HG02763 (cell line): Measurements from ENCODE around the gene SELENON.

Experiments used
- ATAC-seq: cut with Tn5 transposase; IDR thresholded peaks from one replicate; pipeline ENCODE4 v1.9.1; 2021; ENCODE audit warnings: mild to moderate bottlenecking, moderate library complexity; ENCODE audit not compliant: unreplicated experiment

Gene SELENON, protein sequence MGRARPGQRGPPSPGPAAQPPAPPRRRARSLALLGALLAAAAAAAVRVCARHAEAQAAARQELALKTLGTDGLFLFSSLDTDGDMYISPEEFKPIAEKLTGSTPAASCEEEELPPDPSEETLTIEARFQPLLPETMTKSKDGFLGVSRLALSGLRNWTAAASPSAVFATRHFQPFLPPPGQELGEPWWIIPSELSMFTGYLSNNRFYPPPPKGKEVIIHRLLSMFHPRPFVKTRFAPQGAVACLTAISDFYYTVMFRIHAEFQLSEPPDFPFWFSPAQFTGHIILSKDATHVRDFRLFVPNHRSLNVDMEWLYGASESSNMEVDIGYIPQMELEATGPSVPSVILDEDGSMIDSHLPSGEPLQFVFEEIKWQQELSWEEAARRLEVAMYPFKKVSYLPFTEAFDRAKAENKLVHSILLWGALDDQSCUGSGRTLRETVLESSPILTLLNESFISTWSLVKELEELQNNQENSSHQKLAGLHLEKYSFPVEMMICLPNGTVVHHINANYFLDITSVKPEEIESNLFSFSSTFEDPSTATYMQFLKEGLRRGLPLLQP

DNA sequence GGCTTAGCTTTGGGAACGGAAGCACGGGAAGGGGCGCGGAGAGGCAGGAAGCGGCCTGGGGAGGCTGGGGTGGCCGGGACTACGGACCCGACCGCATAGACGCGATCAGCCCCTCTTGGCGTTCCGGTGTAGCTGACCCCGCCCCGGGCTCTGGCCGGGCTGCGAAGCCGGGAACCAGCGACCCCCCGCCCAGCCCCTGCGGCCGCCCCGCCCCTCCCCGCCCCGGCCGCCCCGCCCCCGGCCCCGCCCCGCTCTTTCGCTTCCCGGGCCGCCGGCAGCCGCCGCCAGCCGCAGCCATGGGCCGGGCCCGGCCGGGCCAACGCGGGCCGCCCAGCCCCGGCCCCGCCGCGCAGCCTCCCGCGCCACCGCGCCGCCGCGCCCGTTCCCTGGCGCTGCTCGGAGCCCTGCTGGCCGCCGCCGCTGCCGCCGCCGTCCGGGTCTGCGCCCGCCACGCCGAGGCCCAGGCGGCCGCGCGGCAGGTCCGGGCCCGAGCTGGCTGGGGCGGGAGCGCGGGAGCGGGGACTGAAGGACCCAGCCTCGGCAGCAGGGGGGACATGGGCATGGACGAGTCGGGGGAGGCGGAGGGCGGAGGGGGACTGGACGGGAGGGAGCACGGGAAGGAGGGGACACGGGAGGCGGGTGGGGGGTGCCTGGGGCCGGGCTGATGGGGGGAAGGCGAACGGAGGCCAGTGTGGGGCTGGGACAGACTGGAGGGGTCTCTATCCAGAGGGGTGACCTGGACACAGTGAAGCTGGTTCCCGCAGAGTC, at the start of gene SELENON:
Gene SELENON, plus strand, starts transcription at position 259 of the 768 bp plus-strand sequence. Its CDS starts 38 bp downstream, at position 297.
- ATAC-seq = no peak

DNA sequence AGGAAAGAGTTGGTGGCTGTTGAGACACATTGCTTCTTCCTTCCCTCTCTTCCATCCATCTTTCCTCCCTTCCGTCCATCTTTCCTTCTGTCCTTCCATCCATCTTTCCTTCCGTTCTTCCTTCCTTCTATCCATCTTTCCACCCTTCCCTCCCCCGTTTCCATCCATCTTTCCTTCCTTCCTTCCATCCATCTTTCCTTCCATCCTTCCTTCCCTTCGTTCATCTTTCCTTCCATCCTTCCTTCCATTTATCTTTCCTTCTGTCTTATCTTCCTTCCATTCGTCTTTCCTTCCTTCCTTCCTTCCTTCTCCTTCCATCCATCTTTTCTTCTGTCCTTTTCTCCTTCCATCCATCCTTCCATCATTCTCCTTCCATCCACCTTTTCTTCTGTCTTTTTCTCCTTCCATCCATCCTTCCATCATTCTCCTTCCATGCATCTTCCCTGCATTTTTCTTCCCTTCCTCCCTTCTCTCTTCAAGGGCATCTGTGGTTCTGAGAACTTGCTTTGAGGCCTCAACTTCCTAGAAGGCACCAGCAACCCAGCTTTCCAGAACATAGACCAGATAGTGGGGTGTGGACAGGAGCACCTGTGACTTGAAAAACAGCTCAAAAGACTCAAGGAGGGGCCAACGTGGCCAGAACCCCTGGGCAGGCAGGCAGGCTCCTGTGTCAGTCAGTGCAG, 48.9 kb upstream of the SELENON start:
- no peak for ATAC-seq

DNA sequence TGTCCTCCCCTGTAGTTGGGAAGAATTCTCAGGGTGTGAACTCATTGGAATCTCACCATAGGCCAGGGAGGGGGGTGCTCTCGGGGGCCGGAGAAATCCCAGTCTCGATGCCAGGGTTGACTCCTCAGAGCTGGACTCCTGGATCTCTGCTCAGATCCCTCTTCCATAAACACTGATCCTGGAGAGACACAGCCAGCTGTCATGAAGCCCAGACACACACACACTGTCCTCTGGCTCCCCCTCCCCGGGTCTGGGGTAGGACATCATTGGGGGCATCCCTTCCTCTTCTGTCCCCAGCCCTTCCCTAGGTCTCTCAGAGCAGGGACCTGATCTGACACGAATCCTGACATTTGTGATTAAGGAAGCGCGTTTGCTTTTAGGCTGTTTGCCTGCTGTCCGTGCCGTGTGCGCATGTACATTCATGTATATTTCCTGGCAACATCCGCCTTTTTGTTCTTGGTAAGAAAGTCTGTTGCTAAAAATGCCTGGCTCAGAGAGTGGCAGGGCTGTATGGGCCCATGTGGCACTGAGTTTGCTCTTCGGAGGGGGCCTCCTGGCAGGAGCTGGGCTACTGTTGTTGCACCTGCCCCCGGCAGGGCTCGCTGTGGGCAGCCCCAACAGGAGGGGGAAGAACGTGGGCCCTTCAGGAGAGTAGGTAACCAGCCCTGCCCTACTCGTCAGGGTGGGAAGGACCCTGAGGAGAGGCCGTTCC, 45.4 kb upstream of the SELENON start:
- no peak for ATAC-seq

DNA sequence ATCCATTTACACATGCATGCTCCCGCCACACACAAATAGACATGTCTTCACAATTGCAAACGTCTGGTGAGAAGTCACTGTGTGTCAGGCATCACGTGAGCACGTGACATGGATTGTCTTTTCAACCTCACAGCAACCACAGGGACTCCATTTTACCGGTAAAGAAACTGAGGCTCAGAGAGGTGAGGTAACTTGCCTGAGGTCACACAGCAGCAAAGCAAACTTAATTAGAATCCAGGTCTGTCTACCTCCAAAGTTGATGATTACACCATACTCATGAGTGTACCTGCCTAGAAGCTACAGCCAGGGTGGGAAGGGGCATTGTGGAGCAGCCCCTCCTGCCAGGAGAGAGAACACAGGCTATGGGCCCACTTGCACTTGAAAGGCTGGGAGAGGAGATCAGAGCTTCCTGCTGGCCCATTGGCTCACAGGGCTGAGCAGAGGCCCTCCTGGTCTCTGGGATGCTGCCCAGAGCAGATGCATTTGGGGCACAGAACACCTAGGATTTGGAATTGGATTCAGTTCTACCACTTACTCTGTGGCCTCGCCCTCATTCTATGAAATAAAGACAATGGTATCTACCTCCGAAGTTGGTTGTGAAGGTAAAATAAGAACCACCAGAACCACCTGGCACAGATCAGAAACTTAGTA, 44.4 kb upstream of the SELENON start:
- ATAC-seq = no peak

DNA sequence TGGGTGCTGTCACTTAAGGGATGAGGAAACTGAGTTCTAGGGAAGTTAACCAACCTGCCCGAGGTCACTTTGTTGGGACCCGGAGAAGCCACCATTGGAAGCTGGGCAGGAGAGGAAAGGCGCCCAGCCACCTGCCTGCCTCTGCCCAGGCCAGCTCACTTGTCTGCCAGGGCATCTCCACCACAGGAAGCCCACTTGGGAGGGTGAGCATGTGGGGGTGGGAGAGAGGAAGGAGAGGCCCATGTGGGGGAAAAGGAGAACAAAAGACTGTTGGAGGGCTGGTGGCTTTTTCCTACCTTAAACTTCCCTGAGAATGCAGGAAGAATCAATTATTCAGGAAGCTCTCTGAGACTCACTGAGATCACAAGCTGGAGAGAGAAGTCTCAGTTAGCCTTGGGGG, 43.8 kb upstream of the SELENON start:
- ATAC-seq = no peak

DNA sequence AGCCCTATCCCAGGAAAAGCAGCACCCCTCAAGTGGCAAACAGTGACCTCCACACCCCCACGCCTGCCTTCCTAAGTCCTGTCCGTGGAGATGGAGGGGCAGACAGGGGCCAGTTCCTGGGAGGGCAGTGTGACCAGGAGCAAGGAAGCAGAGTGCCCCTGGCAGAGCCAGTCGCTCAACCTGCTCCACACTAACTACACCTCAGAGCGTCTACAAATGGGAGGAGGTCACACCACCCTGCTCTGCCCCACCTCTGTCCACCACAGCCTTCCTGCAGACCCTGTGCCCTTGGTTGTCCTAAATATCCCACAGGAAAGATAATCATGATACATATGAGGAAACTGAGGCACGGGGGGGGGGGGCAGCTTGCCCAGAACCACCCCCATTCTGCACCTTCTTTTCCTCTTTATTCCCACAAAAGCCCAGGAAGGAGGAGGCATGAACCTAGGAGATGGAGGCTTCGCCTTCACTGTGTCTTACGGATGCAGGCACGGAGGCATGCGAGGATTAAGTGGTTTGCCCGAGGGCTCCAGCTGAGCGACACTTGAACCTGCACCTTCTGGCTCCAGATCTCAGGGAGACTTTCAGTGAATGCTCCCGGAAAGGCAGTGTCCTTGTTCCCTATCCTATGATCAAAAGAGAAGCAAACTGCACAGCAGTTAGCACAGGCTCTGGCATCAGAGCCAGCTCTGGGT, 42.7 kb upstream of the SELENON start:
- no peak for ATAC-seq

DNA sequence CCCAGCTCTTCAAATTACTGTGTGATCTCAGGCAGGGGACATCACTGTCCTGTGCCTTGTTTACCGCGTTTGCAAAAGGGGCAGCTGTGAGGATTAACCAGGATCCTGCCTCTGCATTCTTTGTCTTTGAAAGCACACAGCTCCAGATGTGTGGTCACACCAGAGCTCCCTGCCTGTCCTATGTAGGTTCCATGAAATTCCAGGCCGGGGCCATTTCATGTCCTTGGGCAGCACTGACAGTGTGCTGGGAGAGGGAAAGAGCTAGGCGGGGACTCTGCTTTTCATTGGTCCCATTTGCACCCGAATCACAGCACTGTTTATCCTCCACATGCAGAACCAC, 42.2 kb upstream of the SELENON start:
- ATAC-seq = no peak

DNA sequence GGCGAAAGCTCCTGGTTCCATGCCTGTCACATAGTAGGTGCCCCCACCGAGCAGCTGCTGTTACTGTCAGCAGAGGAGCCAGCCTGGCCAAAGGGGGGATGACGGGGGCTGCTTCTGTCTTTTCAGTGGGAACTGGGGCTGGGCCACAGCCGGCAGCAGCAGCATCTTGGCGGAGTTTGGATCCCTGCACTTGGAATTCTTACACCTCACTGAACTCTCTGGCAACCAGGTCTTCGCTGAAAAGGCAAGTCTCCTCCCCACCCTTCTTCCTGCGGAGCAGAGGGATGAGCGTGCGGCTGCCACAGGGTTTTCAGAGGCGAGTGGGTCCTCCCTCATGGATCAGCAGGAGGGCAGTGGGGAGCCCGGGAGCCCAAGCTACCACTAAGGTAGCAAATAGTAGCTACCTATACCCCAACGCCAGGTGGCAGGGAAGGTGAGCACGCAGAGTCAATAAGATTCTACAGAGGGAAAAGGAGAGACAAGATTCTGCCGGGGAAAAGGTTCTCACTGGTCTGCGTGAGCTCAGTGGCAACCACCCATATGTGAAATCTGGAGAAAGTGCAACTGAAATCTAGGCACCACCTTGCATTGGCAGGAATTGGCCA, 41.4 kb upstream of the SELENON start:
- ATAC-seq = no peak

DNA sequence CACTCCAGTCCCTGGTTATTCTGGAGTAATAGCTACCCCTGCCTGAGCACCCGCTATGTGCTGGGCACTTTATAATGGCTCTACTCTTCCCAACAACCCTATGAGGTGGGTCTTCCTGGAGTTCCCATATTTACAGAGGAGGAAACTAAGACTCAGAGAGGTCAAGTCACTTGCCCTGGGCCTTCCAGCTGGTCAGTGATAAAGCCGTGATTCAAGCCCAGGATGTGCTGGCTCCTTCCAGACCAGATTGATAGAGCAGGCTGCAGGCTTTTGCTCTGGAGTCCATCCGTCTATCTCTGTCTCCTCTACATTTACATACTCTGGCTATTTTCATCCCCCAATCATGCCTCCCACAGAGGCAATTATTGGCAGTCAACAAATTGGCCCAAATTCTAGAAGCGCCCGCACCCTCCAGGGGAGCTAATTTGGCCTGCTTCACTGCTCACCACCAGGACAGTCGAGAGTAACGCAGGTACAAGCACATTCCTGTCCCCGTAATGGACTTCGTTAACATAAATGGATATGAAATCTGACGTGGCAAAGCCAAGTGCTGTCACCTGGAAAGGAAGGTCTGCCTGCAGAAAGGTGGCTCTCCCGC, 39.8 kb upstream of the SELENON start:
- no peak for ATAC-seq

DNA sequence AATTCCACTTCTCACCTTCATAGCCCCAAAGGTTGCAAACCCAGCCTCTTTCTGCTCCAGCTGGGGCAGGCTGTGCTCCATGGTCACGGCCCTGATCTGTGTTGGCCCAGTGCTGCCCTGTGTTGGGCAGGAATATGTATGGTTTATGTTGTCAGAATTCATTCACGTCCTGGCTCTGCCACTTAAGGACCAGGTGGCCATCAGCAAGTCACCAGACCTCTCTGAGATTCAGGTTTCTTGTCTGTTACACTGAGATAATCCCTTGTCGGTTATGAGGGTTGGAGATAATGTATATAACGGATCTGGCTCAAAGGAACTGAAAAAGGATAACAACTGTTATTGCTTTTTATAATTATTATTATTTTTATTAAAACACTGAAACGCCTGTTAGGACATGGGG, 39.1 kb upstream of the SELENON start:
- ATAC-seq = no peak

DNA sequence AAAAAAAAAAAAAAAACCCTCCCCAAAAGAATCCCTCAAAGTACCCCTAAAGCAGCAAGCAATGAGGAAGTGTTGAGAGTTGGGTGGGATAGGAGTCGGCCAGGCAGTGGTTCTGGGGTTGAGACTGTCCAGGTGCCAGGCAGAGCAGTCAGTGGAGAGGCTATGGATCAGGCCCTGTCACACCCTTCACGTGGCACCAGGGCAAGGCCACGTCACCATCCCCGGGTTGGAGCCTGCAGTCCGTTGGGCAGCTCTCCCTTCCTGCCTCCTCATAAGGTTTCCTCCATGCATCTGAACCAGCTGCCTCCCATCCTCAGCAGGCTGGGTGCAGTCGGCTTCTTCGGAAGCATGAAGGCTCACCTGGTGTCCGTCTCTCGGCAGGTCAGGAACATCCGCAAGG, 36.5 kb upstream of the SELENON start:
- no peak for ATAC-seq

DNA sequence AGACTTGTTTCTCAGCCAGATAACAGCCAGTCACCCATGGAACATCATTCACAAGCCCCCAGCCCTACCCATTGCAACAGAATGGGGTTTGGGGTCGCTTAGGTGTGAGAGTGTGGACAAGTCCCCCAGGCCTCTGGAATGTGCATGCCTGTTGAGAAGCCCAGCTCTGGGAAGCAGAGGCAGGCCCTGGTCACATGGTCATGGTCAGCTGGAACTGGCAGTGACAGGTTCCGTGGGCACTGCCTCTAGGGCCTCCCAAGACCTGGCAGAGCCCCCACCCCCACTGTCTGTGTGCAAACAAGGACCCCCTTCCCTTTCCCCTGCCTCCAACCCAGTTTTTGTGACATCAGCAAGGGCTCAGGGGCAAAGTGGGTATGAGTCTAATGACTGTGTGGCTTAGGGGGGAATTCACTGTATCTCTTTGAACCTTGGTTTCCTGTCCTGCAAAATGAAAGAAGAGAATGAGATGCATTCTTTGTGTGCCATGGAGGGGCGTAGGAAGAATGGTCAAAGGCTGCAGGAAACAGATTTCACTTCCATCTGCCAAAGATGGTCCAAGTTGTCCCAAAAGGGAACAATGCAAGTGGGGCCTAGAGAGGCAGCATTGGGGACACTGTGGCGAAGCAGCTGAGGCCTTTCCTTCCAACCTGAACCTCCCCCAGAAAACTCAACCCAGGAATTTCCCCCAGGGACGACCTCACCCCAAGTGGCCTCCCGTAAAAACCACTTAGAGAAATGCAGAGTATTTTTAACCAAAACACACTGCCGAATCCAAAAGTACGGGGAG, 34.7 kb upstream of the SELENON start:
- no peak for ATAC-seq

DNA sequence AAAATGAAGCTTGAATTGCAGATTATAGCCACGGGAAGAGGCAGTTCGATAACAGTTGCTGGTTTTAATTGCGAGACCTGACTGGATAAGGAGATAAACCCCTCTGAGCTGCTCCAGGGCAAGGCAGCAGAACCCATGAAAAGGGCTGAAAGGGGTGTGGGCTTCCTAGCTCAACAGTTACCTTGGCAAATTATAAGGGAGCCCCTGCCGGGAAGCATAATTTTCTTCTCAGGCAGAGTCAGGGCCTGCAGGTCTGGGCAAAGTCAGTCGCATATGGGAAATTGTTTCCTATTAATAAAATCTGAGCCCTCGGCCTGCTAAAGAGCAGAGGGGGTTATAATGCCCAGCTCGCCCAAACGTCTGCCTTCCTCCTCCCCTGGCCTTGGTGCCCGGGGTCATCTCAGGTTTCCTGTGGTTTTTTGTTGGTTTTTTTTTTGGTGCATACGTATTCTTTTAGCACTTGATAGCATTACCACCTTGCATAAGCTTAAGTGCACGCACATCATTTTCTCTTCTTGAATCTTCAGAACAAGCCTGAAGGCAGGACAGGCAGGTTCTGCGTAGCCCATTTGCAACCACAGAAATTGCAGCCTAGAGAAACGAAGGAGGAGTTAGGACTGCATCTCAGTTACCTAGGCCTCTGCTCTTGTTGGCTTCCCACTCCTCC, 33.9 kb upstream of the SELENON start:
- no peak for ATAC-seq

DNA sequence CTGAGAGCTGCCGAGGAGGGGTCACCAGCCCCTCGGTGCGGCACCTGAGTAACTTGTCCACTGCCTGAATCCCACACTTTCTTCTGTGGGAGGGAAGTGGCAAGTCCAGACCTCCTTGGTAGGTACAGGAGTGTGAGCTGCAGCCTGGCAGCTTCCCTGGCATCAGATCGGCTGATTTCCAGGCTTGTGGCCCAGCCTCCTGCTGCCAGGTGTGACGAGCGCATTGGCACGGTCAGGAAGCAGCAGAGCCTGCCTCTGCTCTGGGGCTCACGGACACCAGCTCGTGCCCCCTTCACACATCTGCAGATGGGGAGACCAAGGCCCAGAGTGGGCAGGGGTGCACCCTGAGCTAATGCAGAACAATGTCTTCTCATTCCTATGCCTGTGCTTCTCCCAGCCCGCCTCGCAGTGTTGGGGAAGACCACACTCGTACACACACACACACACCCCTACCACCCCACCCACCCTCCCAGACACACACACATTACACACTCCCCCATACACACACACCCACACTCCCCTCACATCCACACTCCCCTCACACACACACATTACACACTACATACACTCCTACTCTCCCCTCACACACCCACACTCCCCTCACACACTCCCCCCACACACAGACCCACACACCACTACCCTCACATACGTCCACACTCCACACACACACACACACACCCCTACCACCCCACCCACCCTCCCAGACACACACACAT, 33.1 kb upstream of the SELENON start:
- ATAC-seq = no peak

DNA sequence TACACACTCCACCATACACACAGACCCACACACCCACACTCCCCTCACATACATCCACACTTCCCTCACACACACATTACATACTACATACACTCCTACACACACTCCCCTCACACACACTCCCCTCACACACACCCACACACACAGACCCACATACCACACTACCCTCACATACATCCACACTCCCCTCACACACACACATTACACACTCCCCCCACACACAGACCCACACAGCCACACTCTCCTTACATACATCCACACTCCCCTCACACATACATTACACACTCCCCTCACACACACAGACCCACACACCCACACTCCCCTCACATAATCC, 32.6 kb upstream of the SELENON start:
- no peak for ATAC-seq

DNA sequence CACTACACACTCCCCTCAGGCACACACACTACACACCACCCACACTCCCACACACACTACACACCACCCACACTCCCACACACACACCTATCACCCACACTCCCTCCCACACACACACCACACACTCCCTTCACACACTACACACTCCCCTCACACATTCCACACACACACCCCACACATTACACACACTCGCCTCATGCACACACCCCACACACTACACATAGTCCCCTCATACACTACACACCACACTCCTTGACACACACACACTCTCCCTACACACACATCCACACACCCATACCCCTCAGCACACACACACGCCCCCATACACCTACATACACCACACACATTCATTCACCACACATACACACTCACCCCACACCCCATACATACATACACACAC, 31.0 kb upstream of the SELENON start:
- ATAC-seq = no peak
